HG02943 (cell line): ENCODE data around the gene COL16A1.
"Not testable (repeated sequence)": the region's sequence is repeated elsewhere in the genome, so short reads cannot be mapped to it uniquely, and the experiment has no call there.

Experiments used
- ATAC-seq: cut with Tn5 transposase; IDR thresholded peaks from one replicate; pipeline ENCODE4 v1.9.1; 2021; ENCODE audit warnings: mild to moderate bottlenecking, low read depth, moderate library complexity; ENCODE audit not compliant: unreplicated experiment

Gene COL16A1

GRCh38 chr1:31707711-31708110 is 3.9 kb upstream of the COL16A1 start:
- no peak for ATAC-seq

DNA sequence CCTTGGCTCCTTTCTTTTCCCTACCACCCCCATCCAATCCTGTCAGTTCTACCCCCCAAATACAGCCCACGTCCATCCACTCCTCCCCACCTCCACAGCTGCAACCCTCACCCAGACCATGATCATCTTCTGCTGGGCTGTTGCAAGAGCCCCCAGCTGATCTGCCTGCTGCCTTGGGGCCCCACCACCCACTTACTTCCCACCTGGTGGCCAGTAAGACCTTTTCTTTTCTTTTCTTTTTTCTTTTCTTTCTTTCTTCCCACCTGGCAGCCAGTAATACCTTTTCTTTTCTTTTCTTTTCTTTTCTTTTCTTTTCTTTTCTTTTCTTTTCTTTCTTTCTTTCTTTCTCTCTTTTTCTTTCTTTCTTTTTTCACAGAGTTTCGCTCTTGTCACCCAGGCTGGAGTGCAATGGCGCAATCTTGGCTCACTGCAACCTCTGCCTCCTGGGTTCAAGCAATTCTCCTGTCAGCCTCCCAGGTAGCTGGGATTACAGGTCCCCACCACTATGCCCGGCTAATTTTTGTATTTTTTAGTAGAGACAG is 3.3 kb upstream of the COL16A1 start:
- not testable (repeated sequence) for ATAC-seq

DNA sequence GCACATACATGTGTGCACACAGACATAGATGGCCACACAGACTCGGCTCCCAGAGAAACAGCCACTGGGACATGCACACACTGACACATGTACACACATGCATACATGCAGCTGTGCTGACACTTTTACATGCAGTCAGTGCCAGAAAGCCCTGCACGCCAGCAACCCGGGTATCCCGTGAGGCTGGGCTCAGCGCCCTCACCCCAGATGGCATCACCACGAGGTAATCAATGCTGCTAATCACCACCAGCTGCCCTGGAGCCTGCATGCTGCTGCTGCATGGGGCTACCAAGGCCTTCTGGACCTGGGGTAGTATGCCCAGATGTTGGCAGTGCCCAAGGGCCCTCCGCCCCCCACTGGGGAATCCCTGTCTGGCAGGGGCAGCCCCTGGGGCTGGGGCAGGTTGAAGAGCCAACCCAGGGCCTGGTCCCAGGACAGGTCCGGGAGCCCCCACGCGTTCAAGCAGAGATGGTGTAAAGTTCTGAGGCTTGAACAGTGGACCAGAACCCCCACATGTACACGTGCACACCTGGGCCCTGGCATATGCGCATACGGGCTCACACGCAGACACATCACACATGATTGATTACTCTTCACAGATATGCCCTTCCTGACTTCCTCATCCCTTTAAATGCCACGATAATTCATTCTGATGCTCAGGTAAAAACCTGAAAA is 2.7 kb upstream of the COL16A1 start:
- no peak for ATAC-seq

GRCh38 chr1:31705080-31705866 is 1.5 kb upstream of the COL16A1 start:
- ATAC-seq: no peak

DNA sequence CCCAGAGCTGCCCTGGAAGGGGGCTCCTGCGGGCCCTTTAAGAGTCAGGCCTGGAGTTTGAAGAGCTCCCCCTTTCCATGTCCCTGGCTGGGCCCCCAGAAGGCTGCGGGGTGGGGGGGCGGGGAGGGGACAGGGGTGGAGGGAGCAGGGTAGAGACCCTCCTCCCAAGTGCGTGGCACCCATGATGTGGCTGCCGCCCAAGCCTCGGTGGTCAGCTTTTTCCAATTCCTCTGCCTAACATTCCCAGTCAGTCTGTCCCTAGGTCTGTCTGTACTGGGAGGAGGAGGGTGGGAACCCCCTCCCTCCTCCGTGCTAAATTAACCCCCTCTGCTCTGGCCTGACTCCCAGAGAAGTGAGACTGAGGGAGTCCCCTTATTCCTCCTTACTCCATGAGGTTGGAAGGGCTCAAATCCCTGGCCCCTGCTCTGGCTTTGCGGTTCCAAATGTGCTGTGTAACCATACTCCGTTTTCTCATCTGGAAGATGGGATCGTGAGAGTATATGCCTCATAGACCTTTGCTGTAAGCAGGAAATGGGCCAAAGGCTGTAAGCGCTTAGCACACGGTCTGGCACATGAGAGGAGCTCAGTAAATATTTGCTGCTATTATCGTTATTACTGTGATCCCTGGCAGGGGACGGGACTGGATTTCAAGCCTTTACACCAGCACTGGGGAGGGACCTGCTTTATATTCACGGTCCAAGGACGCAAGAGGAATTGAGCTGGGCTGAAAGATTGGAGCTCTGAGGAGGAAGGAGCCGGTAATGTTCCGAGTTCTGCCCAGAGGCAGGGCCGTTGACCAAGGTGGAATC is 658 bp upstream of the COL16A1 start:
- no peak for ATAC-seq

DNA sequence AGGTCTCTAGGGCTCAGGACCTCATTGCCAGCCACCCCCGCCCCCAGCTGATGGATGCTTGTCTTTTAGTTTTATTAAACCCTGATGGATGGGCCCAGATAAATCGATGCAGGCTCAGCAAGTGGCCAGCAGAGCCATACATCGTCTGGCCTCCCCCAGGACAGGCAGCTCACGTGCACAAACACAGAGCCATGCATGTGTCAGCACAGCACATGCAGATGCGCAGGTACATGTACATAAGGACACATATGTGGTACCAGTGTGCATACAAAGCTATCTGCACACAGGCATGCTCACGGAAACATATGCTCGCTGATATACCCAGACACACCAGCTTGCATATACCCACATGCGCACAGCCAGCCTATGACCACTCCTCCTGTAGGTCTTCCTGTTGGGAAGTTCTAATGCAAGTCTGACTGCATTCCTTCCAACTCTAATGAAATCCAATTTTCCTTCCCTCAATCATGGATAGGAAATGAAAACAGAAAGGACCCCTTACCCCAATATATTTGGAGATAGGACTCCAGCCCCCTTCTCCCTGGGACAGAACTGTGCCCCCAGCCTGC is 897 bp downstream of the COL16A1 start:
- ATAC-seq: no peak

DNA sequence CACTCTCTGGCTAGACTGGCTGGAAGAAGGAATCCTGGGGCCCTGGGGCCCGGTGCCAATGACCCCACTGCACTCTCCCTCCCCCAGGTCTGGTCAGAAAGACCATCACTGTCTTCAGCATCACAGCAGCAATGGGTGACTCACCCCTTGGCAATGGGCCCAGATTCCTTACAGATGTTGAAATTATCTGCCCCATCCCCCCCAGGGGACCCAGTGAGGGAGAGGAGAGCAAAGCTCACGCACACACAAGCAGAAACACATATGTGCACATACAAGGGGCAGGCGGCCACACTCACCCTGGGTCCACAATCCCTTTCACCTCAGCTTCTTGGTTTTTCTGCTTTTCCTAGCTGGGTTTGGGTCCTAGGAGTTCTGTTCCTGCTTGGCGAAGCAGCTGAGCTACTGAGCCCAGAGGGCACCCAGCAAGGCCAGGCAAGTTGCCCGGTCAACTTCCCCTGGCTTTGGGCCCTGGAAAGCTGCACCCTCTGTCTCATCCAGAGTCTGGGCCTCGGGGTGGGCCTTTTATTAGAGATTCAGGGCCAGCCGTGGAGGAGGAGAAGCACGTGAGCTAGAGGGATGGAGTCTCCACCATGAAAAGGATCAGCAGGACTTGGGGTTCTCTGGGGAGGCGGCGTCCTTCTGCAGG is 2.6 kb downstream of the COL16A1 start:
- ATAC-seq: no peak

GRCh38 chr1:31700468-31701090 is 3.2 kb downstream of the COL16A1 start:
- no peak for ATAC-seq

- ATAC-seq: no peak
Observed at GRCh38 chr1:31699341-31699891, 4.4 kb downstream of the COL16A1 start.

- ATAC-seq: no peak
Observed at GRCh38 chr1:31697369-31697984, 6.3 kb downstream of the COL16A1 start.

GRCh38 chr1:31696242-31696641 is 7.6 kb downstream of the COL16A1 start:
- no peak for ATAC-seq

GRCh38 chr1:31695327-31695726 is 8.5 kb downstream of the COL16A1 start:
- ATAC-seq: no peak

GRCh38 chr1:31694964-31695313 is 8.9 kb downstream of the COL16A1 start:
- ATAC-seq: no peak

GRCh38 chr1:31694069-31694963 is 9.5 kb downstream of the COL16A1 start:
- ATAC-seq: no peak

- no peak for ATAC-seq
Observed at GRCh38 chr1:31693231-31693630, 10.6 kb downstream of the COL16A1 start.

GRCh38 chr1:31691951-31692350 is 11.9 kb downstream of the COL16A1 start:
- ATAC-seq: no peak

- no peak for ATAC-seq
Observed at GRCh38 chr1:31691446-31691845, 12.4 kb downstream of the COL16A1 start.

DNA sequence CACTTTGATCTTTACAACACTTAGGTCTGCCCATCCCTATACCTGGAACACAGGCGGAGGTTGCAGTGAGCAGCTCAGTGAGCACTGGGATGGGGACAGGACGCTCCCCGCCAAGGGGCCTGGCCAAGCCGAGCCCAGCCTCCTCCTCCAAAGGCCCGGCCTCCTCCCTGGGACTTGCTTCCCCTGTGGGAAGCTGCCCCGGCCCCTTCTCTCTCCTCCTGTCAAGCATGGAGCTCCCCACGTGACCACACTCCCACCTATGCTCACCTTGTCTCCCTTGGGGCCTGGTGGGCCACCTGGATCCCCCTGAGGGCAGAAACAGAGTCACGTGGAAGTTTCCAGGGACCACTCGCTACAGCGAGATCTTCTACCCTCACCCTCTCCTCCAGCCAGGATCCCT is 12.9 kb downstream of the COL16A1 start:
- no peak for ATAC-seq
